NCI-H69 (cell line): Measurements from ENCODE around the gene DPEP2NB.
"Not testable (repeated sequence)": the region's sequence is repeated elsewhere in the genome, so short reads cannot be mapped to it uniquely, and the experiment has no call there.

Experiments
- DNase-seq: peaks from one replicate; lab custom pipeline; 2025; lab: John Stamatoyannopoulos, UW

The DPEP2NB gene, protein sequence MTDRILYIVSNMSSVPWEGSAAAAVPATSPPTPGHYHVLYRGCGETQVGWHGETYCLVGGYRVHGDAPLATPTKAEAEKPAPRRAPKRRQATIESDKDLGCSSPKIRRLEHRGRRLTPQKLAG

DNA sequence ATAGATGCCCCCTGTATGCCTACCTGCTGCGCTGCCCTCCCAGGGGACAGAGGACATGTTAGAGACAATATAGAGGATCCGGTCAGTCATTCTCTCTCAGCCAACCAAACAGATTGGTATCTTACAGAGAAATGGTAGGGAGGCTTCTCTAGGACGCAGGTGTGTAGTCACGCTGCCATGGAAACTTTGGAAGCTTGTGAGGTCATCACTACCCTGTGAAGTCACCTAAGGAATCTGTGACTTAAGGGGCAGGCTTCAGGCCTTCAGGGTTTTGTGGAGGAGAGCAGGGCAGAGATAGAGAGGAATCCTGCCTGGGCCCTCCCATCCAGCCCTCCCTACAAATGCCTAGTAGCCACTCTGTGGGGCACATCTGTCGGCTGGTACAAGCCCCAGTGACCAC lies at the start of gene DPEP2NB:
TSS of gene DPEP2NB (minus strand) at position 231 of the 400 bp plus-strand sequence. CDS start at position 90, 141 bp downstream.
- DNase-seq, result no peak

DNA sequence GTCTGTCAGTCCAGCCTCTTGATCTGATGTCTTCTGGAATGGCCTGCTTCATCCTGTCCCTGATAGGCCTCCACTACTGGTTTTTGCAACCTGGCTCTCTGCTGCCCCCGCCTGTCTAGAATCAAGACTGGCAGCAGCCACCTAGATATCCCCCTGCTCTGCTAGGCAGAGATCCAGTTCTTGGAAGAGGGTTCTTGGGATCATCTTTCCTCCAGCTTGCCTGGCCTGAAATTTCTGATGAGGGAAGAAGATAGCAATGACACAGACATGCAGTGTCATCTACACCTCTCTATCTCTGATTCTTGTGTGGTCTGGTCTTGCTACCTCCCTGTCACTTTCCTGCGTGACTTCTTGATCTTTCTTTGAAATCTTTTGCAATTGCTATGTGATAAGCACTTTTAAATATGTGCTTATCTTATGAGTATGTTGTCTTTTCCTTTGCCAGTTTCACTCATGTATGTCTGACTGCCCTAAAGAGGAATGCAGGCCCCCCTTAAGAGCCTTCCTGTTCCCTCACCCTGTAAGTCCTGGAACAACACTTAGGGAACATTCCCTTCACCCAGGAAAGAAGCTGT lies 49.2 kb upstream of the DPEP2NB start:
- DNase-seq, result peak; percentile 56

DNA sequence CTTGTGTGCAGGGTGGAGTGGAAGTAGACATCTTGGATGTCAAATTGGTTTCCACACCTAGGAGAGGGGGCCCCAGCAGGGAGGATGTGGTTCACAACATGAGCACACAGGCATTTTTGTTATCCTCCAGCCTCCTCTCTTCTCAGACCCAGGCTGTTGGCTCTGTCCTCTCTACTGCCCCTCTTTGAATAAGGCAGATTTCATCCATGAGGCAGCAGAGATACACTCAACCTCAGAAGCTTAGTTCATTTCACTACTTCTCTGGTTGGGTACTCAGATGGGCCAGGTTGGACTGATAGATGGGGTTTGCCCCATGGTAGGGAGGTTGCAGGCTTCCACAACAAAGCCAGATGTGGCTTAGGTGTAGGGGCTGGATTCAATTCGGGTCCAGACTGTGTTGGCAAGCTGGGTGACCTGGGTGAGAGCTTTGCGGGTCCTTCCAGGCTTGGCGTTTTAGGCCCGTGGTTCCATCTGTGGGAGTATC lies 47.2 kb upstream of the DPEP2NB start:
- no peak for DNase-seq

DNA sequence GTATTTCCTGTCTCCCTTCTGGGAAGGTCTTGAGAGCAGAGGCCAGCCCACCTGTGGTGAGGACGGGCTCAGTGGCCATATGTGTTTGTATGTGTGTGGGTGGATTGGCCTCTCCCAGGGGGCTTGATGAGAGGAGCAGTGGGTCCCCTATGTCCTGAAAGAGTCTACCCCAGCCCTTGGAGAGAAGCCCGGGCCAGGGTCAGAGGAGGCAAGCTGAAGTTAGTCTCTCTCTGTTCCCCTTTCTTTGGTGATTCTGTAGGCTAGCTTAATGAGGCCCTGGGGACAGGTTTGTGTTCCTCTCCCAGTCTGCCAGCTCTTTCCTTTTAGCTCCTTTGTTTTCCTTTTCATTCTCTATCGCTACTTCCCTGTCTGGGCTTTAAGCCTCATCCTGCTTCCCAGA lies 45.7 kb upstream of the DPEP2NB start:
- no peak for DNase-seq

DNA sequence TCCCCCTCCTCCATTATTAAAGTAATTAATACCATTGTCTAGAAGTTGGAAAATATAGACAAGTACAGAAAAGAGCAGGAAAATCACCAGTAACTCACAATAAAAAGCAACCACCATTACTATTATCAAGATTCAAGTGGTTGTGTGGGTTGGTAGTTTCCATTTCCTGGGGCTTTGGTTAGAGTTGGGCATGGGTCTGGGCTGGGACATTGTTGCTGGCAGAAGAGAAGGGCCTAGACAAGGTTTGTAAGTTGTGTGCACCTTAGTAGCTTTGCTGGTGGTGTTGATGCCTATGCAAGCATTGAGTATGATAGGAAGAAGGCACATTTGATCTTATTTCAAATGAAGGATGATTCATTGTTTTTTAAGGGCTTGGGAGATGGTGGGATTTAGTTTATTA lies 44.1 kb upstream of the DPEP2NB start:
- no peak for DNase-seq

DNA sequence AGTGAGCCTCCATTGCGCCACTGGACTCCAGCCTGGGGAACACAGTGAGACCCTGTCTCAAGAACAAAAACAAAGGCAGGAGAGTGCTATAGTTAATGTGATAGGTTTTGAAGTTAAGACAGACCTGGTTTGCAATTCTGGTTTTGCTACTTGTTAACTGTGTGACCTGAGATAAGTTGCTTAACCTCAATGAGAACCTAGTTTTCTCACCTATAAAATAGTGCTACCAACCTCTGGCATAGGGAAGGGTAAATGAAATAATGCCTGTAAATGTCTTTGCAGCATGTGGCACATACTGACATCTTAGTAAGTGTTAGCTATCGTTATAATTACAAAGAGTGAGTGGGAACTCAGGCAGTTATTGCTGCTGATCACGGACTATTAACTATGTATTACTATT lies 39.7 kb upstream of the DPEP2NB start:
- no peak for DNase-seq

DNA sequence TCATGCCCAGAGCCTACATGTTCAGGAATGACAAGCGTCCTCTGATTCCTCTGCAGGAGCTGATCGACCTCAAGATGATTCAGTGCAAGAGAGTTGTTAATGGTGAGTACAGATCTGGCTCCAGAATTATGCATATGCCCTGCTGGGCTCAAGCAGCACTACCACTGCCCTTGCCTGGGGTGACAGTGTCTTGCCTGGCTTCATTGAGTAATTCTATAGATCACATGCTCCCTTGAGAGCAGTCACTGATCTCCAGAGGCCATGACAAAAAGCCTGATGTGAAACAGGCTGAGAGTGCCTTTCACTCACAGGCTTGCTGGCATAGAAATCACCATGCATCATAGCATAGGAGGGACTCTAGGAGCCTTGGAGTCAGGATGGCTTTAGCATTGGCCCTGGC lies 33.7 kb upstream of the DPEP2NB start:
- no peak for DNase-seq

DNA sequence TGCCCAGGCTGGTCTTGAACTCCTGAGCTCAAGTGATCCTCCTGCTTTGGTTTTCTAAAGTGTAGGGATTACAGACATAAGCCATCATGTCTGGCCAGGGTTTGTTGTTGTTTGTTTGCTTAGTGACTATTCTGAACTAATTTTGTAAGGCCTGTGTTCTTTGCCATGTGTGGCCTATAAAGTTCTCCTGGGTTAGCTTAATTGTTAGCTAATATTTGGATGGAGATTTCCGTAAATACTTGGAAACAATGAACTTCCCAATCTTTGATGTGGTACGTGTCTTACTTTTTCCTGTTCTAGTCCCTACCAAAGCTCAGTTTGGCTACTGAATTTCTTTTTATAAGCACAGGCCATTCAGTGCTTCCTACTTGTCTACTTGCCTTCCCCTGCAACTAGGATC lies 32.3 kb upstream of the DPEP2NB start:
- DNase-seq, result no peak

DNA sequence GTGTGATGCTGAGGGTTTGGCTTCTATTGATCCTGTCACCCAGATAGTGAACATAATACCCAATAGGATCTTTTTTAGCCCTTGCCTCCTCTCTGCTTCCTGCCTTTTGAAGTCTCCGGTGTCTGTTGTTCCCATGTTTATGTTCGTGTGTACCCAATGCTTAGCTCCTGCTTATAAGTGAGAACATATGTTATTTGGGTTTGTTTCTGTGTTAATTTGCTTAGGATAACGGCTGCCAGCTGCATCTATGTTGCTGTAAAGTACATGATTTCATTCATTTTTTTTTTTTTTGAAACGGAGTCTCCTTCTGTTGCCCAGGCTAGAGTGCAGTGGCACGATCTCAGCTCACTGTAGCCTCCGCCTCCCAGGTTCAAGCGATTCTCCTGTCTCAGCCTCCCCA lies 30.4 kb upstream of the DPEP2NB start:
- DNase-seq, result no peak

DNA sequence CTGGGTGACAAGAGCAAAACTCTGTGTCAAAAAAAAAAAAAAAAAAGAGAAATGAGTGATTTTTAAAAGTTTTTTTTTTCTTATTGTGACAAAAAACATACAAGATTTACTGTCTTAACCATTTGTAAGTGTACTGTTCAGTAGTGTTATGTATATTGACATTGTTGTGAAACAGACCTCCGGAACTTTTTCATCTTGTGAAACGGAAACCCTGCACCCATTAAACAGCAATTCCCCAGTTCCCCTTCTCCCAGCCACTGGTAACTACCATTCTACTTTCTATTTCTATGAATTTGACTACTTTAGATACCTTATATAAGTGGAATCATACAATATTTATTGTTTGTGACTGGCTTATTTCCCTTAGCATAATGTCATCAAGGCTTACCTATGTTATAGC lies 26.1 kb upstream of the DPEP2NB start:
- DNase-seq, result no peak

DNA sequence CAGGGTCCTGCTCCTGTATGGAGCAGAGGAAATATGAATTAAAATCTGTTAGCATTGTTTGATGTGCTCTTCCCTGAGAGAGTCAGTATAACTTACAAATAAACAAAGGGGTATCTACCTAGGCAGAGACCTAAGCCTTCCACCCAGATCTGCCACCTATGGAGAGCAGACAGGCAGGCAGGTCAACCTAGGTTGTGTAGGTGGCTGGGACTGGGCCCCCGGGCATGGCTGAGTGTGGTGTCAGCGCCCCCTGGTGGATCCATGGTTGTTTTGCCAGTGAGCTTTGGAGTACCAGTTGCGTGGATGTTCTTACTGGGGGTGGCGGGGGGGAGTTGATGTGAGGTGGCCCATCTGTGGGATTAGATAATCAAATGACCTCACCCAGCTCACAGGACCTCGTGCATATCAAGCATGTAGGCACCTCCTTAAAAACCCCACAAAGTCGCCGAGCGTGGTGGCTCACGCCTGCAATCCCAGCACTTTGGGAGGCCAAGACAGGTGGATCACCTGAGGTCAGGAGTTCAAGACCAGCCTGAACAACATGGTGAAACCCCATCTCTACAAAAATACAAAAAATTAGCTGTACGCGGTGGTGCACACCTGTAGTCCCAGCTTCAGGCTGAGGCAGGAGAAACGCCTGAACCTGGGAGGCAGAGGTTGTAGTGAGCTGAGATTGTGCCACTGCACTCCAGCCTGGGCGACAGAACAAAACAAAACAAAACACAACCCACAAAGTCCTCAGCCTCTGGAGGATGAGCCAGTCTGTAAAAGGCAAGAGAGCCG lies 25.0 kb upstream of the DPEP2NB start:
- peak; percentile 68 for DNase-seq

DNA sequence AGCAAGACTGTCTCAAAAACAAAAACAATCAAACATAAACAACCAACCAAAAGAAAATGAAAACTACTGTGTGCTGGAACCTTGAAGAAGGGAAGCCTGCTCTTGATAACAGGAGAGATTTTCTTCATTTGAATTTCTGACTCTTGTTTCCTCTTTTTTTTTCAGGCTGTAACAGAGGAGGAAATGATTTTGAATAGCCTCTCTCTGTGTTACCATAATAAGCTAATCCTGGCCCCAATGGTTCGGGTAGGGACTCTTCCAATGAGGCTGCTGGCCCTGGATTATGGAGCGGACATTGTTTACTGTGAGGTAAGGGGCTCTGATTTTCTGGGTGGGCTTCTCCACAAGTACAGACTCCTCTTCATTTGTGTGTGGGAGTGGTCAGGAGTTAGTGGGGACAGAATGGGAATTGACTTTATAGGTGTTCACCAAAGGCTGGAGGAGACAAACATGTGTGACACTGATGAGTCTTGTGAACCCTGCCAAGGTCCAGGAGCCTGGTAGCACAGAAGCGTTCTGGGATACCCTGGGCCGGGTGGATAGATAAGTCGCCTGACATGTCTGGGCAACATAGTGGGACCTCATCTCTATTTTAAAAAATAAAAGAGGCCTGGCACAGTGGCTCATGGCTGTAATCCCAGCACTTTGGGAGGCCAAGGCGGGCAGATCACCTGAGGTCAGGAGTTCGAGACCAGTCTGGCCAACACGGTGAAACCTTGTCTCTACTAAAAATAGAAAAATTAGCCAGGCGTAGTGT lies 22.3 kb upstream of the DPEP2NB start:
- no peak for DNase-seq

DNA sequence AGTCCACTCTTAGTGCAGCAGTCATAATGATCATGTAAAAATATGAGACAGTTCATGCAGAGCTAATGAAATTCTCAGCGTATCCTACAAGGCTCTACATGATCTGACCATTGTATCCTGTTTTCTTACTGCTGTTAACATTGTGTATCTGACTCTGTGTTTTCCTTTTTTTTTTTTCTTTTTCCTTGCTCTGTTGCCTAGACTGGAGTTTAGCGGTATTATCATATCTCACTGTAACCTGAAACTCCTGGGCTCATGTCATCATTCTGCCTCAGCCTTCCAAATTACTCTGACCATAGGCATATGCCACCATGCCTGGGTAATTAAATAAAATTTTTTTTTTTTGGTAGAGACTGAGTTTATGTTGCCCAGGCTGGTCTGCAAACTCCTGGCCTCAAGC lies 19.5 kb upstream of the DPEP2NB start:
- DNase-seq, result no peak

DNA sequence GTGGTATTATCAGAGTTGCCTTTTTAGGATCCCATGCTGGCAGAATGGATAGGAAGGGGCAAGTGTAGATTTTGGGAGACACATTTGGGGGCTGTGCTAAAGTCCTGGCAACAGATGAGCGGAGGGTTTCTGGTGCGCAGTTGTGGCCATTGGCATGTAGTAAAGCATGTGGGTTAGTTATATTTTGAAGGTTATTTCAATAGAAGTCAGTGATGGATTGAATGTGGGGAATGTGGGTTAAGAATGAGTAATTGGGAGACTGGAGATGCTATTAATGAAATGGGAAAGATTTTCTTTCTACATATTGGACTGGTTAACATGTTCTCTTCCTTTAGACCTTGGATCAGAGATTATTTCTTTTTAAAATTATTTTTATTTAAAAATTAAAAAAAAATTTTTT lies 17.4 kb upstream of the DPEP2NB start:
- DNase-seq, result no peak

DNA sequence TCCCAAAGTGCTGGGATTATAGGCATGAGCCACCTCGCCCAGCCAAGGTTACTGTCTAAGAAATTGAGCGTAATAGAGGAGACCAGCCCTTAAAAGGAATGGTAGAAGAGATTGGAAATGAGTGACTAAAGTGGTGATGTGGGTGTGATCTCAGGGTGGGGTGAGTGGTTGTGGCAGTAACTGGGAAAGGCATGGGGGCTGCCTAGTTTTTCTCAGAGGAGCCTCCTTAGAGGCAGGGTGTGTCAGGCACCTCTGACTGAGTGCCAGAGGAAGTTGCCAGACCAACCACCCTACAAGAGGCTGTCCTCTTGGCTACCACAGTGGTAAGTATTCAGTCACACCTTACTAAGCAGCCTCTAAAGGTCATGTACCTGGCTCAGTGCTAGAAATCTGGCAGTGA lies 16.2 kb upstream of the DPEP2NB start:
- no peak for DNase-seq

DNA sequence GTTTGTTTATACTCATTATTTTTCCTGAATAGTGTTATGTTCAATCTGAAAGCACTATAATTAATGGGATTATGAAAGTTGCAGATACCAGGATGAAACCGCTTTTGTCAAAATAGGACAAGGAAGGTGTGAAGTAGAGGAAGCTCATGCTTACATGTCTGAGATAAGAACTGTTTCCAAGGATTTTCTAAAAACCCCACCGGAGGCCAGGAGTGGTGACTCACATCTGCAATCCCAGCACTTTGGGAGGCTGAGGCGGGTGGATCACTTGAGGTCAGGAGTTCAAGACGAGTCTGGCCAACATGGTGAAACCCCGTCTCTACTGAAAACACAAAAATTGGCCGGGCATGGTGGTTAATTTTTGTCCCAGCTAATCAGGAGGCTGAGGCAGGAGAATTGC lies 14.4 kb upstream of the DPEP2NB start:
- not testable (repeated sequence) for DNase-seq

DNA sequence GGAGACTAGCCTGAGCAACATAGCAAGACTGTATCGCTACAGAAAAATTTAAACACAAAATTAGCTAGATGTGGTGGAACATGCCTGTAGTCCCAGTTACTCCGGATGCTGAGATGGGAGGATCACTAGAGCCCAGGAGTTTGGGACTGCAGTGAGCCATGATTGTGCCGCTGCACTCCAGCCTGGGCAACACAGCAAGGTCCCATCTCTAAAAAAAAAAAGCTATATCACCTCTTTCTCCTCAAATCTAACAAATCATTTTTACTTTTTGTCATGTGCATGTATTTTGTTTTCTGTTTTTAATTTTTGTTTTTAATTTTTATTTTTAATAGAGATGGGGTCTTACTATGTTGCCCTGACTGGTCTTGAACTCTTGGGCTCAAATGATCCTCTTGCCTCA lies 13.3 kb upstream of the DPEP2NB start:
- no peak for DNase-seq

DNA sequence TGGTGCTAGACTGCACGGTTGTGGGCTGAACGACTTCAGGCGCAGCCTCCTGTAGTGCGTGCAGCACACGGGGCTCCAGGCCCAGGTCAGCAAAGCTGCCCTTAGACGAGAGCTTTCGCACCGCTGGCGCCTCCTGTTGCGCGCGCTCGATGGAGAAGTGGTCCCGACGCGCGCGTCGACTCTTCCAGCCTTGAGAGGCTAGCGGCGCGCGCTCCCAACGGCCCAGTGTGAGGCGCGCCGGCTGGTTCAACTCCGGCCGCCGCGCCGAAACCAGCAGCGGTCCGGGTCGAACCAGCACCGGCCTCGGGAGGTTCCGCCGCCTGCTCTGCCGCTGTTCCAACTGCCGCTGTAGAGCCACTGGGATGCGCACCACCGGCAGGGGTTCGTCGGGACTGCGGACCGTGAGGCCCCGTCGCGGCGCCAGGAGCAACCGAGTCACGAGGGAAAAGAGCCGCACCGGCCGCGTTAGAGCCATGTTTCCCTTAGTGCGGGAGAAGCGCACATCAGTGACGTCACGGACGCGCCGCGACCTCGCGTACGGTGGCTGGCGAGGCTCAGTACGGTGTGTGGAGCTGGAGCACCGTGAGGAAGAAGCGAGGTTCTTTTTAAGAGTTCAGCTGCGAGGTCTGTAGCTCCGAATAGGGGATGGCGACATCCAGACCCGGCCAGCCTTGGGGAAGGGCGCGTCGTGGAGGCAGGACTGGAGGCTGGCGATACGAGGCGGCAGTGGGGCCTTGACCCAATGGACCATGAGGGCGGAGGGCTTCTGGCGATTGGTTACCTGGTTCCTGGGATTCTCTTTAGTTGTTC lies 7.2 kb upstream of the DPEP2NB start, which contains the start of the genes DDX28 and DUS2:
TSS of gene DDX28 (minus strand) at position 505 of the 810 bp plus-strand sequence. CDS start at position 475, 30 bp downstream.
TSS of gene DUS2 (plus strand) at position 557 of the 810 bp plus-strand sequence. CDS start 14,740 bp downstream, outside the sequence.
- peak; percentile 86 for DNase-seq

DNA sequence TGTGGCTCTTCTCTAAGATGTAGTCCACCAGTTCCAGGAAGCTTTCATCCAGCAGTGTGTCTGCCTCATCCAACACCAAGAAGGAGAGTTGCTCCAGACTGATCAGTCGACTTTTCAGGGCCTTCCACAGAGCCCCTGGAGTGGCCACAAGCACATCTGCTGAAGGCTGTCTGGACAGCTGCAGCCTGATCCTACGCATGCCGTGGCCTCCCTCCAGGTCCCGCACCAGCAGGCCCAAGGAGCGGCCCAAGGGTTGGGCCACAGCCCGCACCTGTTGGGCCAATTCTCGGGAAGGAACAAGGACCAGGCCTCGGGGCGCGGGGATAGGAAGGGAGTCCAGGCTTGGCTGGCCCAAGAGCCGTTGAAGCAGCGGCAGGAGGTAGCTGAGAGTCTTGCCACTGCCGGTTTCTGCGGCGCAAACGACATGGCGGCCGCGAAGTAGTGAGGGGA lies 6.6 kb upstream of the DPEP2NB start:
- no peak for DNase-seq

DNA sequence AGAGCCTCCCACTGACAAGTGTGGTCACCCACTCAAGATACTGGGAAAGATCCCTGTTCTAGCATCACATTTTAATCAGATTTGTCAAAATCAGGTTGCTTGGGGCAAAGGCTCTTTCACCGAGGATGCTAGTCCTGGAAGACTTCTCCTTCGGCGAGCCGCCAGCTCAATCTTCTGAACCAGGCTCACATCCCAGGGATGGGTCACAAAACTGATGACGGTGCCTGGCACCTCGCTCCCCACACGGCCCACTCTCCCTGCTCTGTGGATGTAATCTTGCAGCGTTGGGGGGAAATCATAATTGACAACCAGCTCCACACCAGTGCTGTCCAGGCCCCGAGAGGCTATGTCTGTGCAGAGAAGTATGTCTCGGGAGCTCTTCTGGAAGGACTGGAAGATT lies 5.8 kb upstream of the DPEP2NB start:
- no peak for DNase-seq

DNA sequence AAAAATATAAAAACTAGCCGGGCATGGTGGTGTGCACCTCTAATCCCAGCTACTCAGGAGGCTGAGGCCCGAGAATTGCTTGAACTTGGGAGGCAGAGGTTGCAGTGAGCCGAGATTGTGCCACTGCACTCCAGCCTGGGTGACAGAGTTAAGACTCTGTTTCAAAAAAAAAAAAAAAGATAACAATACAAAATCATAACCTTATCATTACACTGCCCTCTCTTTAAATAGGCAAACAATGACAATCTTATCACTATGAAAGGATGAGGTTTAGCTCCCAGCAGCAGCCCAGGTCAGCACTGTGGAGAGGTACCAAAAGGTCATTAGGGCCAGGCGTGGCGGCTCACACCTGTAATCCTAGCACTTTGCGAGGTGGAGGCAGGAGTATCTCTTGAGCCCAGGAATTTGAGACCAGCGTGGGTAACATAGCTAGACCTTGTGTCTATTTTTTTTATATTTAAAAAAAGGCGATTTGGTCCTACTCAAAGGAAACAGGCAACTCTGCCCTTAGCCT lies 3.5 kb upstream of the DPEP2NB start:
- no peak for DNase-seq
